ENCODE data around the gene CDKN2B-AS1. TPM values are rescaled to one million over a fixed set of nuclear protein-coding genes. Genes with fewer than 3 reads are reported as not detected.

CDKN2B-AS1 gene
- total and polyA plus RNA-seq, 2 experiments from 2014 or later: 0.14 TPM; not detected in 1

- no peak for TF ChIP-seq ZNF462 (CRISPR knock-in tag; IDR thresholded peaks at IDR 0.05)
- TF ChIP-seq NANOG (IDR thresholded peaks at IDR 0.05; ENCODE audit: borderline replicate concordance): no peak
- TF ChIP-seq CREB1 (CRISPR knock-in tag; IDR thresholded peaks at IDR 0.05; ENCODE audit: low read depth): no peak
- TF ChIP-seq ZNF331 (CRISPR knock-in tag; IDR thresholded peaks at IDR 0.05; ENCODE audit: low read depth): no peak
Observed at GRCh38 chr9:22146604-22147003, 152.0 kb downstream of the CDKN2B-AS1 start (continued).

- Histone ChIP-seq H2AFZ (no peak overlapping the region), H3F3A (replicated peaks; ENCODE audit: low read depth) (no peaks in the 10 kb centered on the region), H3K27ac (ENCODE audit: low read depth) (no peak overlapping the region), H3K79me2 (replicated peaks; ENCODE audit: insufficient read depth) (no peaks in the 10 kb centered on the region), H3K27me3 (ENCODE audit: insufficient read depth) (no peaks in the 10 kb centered on the region), H3K4me1 (ENCODE audit: insufficient read depth) (no peaks in the 10 kb centered on the region), H3K4me2 (no peak overlapping the region), H4K20me1 (replicated peaks; ENCODE audit: insufficient read depth) (no peaks in the 10 kb centered on the region), H3K4me3 (no peak overlapping the region), H3K36me3 (ENCODE audit: insufficient read depth) (no peaks in the 10 kb centered on the region), H3K9me2 (ENCODE audit: insufficient read depth) (no peaks in the 10 kb centered on the region)
- no peaks in the 10 kb centered on the region for H3K36me3 Mint-ChIP-seq (ENCODE audit: low read depth)
- no peak for DNase-seq (ENCODE audit: low spot score)
- TF ChIP-seq EZH2 (IDR thresholded peaks at IDR 0.05; ENCODE audit: low read depth, unreplicated experiment) (no peak), NANOG (IDR thresholded peaks at IDR 0.05; ENCODE audit: borderline replicate concordance) (no peak)
- no peak for ATAC-seq
- no peaks in the 10 kb centered on the region for H3K4me1 Mint-ChIP-seq
- no peak overlapping the region for H3K4me3 Mint-ChIP-seq
- no peaks in the 10 kb centered on the region for H3K9me3 Mint-ChIP-seq
- no peaks in the 10 kb centered on the region for H3K27me3 Mint-ChIP-seq (ENCODE audit: insufficient read depth, low read depth, poor library complexity)
- H3K27ac Mint-ChIP-seq: no peak overlapping the region
Observed at GRCh38 chr9:22147813-22148527, 153.4 kb downstream of the CDKN2B-AS1 start.

All from GM23338 (cell line).